GM12874 (cell line): ENCODE measurements around the gene FFAR3.

Source experiments
- TF ChIP-seq, protein P1 (sequence below): IDR thresholded peaks from 2 replicates; pipeline ENCODE4 v1.5.1; 2011; ENCODE audit warnings: low read depth, mild to moderate bottlenecking, control low read depth, low read length, moderate library complexity; ENCODE audit not compliant: insufficient read depth

FFAR3 gene

DNA sequence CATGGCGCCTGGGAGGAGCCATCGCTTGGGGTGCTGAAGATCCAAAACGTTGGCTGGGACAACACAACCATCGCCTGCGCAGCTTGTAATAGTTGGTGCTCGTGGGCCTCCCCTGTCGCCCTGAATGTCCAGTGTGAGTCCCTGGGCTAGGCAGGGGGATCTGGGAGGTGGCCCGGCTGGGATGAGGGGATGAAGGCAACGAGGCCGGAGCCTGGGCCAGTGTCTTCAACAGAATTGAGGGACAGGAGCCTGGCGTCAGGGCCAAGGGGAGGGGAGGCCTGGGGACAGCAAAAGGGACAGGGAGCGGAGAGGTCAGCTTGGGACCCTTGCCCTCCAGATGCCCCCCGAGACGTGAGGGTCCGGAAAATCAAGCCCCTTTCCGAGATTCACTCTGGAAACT is 17.3 kb upstream of the FFAR3 start:
- TF ChIP-seq, protein P1, sequence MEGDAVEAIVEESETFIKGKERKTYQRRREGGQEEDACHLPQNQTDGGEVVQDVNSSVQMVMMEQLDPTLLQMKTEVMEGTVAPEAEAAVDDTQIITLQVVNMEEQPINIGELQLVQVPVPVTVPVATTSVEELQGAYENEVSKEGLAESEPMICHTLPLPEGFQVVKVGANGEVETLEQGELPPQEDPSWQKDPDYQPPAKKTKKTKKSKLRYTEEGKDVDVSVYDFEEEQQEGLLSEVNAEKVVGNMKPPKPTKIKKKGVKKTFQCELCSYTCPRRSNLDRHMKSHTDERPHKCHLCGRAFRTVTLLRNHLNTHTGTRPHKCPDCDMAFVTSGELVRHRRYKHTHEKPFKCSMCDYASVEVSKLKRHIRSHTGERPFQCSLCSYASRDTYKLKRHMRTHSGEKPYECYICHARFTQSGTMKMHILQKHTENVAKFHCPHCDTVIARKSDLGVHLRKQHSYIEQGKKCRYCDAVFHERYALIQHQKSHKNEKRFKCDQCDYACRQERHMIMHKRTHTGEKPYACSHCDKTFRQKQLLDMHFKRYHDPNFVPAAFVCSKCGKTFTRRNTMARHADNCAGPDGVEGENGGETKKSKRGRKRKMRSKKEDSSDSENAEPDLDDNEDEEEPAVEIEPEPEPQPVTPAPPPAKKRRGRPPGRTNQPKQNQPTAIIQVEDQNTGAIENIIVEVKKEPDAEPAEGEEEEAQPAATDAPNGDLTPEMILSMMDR, result no peak

DNA sequence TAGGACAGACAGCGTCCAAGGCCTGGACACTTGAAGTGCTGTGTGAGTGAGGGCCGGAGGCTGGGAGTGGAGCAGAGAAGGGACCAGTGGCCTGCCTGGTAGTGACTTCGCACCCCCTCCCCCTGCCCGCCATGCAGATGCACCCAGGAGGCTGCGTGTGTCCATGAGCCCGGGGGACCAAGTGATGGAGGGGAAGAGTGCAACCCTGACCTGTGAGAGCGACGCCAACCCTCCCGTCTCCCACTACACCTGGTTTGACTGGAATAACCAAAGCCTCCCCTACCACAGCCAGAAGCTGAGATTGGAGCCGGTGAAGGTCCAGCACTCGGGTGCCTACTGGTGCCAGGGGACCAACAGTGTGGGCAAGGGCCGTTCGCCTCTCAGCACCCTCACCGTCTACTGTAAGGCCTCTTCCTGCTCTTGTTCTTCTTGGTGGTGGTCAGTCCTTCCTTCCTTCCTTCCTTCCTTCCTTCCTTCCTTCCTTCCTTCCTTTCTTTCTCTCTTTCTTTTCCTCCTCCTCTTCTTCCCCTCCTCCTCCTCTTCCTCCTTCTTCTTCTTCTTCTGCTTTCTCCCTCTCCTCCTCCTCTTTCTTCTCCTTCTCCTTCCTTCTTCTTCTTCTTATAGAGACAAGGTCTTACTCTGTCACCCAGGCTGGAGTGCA is 16.6 kb upstream of the FFAR3 start:
- TF ChIP-seq, protein P1, result no peak

- TF ChIP-seq, protein P1, result no peak
These were observed 15.8 kb upstream of the FFAR3 start for GRCh38 chr19:35342430-35342829.

- TF ChIP-seq, protein P1, result no peak
These were observed 13.7 kb upstream of the FFAR3 start for GRCh38 chr19:35344511-35345031.

- TF ChIP-seq, protein P1, result no peak
These were observed 12.6 kb upstream of the FFAR3 start for GRCh38 chr19:35345671-35346111.

GRCh38 chr19:35346193-35347052 is 11.8 kb upstream of the FFAR3 start:
- TF ChIP-seq, protein P1, result no peak

DNA sequence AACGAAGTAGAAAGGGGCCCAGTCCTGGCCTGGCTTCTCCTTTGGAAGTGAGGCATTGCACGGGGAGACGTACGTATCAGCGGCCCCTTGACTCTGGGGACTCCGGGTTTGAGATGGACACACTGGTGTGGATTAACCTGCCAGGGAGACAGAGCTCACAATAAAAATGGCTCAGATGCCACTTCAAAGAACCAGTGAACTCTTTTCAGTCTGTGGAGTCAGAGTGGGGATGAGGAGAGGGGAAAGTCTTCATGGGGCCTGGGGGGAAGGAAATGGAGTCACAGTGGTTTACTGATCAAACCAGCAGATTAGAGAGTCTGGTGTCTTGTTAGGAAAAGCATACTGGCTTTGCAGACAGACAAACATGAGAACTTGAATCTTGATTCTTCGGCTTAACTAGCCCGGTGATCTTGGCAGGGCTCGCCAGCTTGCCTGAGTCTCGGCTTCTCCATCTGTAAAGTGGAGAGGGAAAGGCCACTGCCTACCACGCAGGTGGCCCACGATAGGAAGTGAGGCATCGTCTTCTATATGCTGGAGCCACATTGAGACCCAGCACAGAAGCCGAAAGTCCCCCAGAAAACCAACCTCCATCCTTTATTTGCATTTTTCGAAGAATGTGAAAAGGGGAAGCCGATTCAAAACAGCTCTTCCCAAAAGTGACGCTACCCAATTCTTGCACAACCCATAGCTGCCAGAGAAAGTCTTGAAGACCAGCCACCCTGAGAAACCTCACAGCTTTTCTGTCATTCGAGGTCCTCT is 10.9 kb upstream of the FFAR3 start, which contains the start of gene FFAR1:
FFAR1 (plus strand) TSS at position 732 of the 759 bp plus-strand sequence. CDS start 3,650 bp downstream, outside the sequence.
- TF ChIP-seq, protein P1, result no peak
